ENCODE results near the gene SUSD4.

The SUSD4 gene

GRCh38 chr1:223227486-223228196, 136.3 kb downstream of the SUSD4 start:
- DNase-seq (ENCODE audit: low spot score in 2 of 2) = no peak
- no peak overlapping the region for H3K4me3 ChIP-seq
- no peaks in the 10 kb centered on the region for H3K4me1 ChIP-seq
- no peaks in the 10 kb centered on the region for H3K27me3 ChIP-seq (ENCODE audit: low read depth)
- H3K9me3 ChIP-seq = no peaks in the 10 kb centered on the region
- in situ Hi-C loops (cut with MboI; ENCODE audit: low sequenced_read_pairs) = no loop called here
- H3K36me3 ChIP-seq (replicated peaks) = no peaks in the 10 kb centered on the region

- no peak overlapping the region for H3K4me3 ChIP-seq
- in situ Hi-C loops (cut with MboI; ENCODE audit: low sequenced_read_pairs) = no loop called here
- no peaks in the 10 kb centered on the region for H3K36me3 ChIP-seq (replicated peaks)
- no peak for DNase-seq (ENCODE audit: low spot score in 2 of 2)
- no peaks in the 10 kb centered on the region for H3K27me3 ChIP-seq (ENCODE audit: low read depth)
- H3K4me1 ChIP-seq = no peaks in the 10 kb centered on the region
- H3K9me3 ChIP-seq = no peaks in the 10 kb centered on the region
Observed at GRCh38 chr1:223227031-223227430, 136.9 kb downstream of the SUSD4 start.

DNA sequence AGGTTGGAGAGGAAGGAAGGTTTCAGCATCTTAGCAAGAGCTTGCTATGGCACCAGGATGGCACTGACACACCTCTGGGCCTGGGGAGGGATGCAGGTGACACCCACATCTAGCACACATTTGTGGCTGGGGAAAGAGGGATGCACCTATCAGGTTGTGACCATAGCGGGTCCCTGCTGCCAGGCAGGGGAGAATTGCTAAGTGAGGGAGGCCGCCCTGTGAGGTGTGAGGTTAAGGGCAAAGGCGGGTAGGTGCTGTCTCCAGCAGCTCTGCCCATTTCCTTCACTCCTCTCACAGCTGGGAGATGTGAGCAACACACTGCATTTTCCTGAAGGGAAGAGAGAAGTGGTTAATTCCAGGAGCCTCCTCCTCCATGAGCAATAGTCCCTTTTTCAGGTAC, 137.7 kb downstream of the SUSD4 start:
- no peak for DNase-seq (ENCODE audit: low spot score in 2 of 2)
- H3K4me3 ChIP-seq = no peak overlapping the region
- H3K9me3 ChIP-seq = no peaks in the 10 kb centered on the region
- H3K27me3 ChIP-seq (ENCODE audit: low read depth) = no peaks in the 10 kb centered on the region
- no peaks in the 10 kb centered on the region for H3K36me3 ChIP-seq (replicated peaks)
- no peaks in the 10 kb centered on the region for H3K4me1 ChIP-seq
- in situ Hi-C loops (cut with MboI; ENCODE audit: low sequenced_read_pairs) = no loop called here

- no peak for DNase-seq (ENCODE audit: low spot score in 2 of 2)
- H3K27me3 ChIP-seq (ENCODE audit: low read depth) = no peaks in the 10 kb centered on the region
- no peak overlapping the region for H3K4me3 ChIP-seq
- in situ Hi-C loops (cut with MboI; ENCODE audit: low sequenced_read_pairs) = no loop called here
- no peaks in the 10 kb centered on the region for H3K9me3 ChIP-seq
- H3K36me3 ChIP-seq (replicated peaks) = no peaks in the 10 kb centered on the region
- no peaks in the 10 kb centered on the region for H3K4me1 ChIP-seq
Observed at GRCh38 chr1:223225481-223225880, 138.5 kb downstream of the SUSD4 start.

DNA sequence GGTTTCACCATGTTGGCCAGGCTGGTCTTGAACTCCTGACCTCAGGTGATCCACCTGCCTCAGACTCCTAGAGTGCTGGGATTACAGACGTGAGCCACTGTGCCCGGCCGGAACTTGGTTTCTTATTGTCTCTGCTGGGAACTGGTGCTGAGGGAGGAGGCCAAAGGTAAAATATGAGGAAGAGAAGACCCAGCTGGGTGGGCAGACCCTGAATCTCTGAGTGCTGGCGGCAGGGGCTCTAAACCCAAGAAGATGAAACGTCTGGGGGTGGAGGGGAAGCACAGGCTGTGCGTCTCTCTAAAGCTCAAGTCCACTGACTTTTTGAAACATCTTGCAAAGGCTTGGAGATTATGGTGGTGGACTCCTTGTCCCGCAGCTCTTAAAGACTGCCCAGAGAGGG, 138.9 kb downstream of the SUSD4 start:
- no peaks in the 10 kb centered on the region for H3K4me1 ChIP-seq
- no peaks in the 10 kb centered on the region for H3K36me3 ChIP-seq (replicated peaks)
- H3K27me3 ChIP-seq (ENCODE audit: low read depth) = no peaks in the 10 kb centered on the region
- in situ Hi-C loops (cut with MboI; ENCODE audit: low sequenced_read_pairs) = no loop called here
- no peak for DNase-seq (ENCODE audit: low spot score in 2 of 2)
- no peak overlapping the region for H3K4me3 ChIP-seq
- H3K9me3 ChIP-seq = no peaks in the 10 kb centered on the region

GRCh38 chr1:223224465-223224864, 139.5 kb downstream of the SUSD4 start:
- no peaks in the 10 kb centered on the region for H3K9me3 ChIP-seq
- no peaks in the 10 kb centered on the region for H3K4me1 ChIP-seq
- no peaks in the 10 kb centered on the region for H3K36me3 ChIP-seq (replicated peaks)
- no peak overlapping the region for H3K4me3 ChIP-seq
- in situ Hi-C loops (cut with MboI; ENCODE audit: low sequenced_read_pairs) = no loop called here
- H3K27me3 ChIP-seq (ENCODE audit: low read depth) = no peaks in the 10 kb centered on the region
- DNase-seq (ENCODE audit: low spot score in 2 of 2) = no peak

DNA sequence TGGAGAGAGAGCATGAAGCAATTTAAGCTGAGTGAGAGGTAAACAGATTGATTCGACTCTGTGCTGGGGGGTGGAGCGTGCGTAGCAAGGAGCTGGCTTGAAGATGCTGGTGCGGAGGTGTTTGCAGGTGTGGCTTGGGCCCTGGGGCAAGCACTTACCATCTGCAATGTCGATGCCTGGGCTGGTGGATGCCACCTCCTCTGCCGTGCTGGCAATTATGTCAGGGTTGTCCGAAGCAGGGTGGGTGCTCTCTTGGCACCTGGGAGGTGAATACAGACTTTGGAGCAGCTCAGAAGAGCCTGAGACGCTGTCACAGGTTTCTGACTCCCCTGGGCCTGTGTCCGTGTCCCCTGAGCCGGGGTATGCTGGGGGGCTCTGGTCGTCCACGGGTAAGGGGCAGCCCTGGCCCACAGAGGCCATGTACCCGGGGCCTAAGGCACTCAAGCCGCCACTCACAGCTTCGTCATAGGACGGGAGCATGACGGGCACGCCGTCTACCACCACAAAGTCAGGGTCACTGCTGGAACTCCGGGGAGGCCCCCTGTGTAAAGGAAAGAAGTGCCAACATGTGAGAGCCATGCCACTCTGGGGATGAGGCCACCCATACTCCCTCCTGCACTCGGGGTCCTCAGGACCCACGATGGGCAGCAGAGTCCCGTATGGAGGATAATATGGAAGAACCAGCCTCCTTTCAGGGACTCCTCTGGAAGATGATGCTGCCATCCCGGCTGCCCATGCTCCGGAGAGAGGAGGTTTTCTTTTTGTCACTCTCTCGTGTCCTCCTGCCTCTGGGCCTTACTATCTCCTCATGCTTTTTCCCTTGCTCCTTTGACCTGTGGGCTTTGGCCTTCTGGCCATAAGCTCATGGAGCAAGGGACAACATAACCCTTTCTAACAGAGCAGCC, 140.6 kb downstream of the SUSD4 start:
- H3K9me3 ChIP-seq = no peaks in the 10 kb centered on the region
- no peak overlapping the region for H3K4me3 ChIP-seq
- H3K27me3 ChIP-seq (ENCODE audit: low read depth) = no peaks in the 10 kb centered on the region
- in situ Hi-C loops (cut with MboI; ENCODE audit: low sequenced_read_pairs) = no loop called here
- no peak for DNase-seq (ENCODE audit: low spot score in 2 of 2)
- H3K36me3 ChIP-seq (replicated peaks) = no peaks in the 10 kb centered on the region
- H3K4me1 ChIP-seq = no peaks in the 10 kb centered on the region

- in situ Hi-C loops (cut with MboI; ENCODE audit: low sequenced_read_pairs) = no loop called here
Observed at GRCh38 chr1:223222377-223222776, 141.6 kb downstream of the SUSD4 start.

DNA sequence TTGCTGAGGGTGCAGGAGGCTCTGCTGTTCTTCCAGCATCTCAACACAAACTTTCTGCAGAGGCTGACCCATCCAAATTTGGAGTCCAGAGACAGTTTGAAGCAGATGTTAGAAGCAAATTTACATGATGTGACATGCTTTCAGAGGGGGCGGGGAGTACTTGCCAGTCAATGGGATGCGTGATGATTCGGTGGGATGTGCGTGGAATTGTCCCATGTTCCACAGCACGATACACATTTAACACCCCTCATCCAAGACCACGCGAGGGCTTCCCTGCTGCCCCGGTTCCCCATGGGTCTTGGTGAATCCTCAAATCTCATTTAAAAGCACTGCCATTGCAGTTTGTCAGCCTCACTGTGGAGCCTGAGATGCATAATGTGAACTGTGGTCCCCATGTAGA, 142.3 kb downstream of the SUSD4 start:
- H3K4me1 ChIP-seq = no peaks in the 10 kb centered on the region
- no peak for DNase-seq (ENCODE audit: low spot score in 2 of 2)
- no peaks in the 10 kb centered on the region for H3K27me3 ChIP-seq (ENCODE audit: low read depth)
- in situ Hi-C loops (cut with MboI; ENCODE audit: low sequenced_read_pairs) = no loop called here
- no peak overlapping the region for H3K4me3 ChIP-seq
- no peaks in the 10 kb centered on the region for H3K9me3 ChIP-seq
- no peaks in the 10 kb centered on the region for H3K36me3 ChIP-seq (replicated peaks)

More at GRCh38 chr1:223222377-223222776, 141.6 kb downstream of the SUSD4 start:
- Histone ChIP-seq H3K27me3 (ENCODE audit: low read depth) (no peaks in the 10 kb centered on the region), H3K9me3 (no peaks in the 10 kb centered on the region), H3K4me3 (no peak overlapping the region), H3K4me1 (no peaks in the 10 kb centered on the region), H3K36me3 (replicated peaks) (no peaks in the 10 kb centered on the region)
- DNase-seq (ENCODE audit: low spot score in 2 of 2) = no peak

DNA sequence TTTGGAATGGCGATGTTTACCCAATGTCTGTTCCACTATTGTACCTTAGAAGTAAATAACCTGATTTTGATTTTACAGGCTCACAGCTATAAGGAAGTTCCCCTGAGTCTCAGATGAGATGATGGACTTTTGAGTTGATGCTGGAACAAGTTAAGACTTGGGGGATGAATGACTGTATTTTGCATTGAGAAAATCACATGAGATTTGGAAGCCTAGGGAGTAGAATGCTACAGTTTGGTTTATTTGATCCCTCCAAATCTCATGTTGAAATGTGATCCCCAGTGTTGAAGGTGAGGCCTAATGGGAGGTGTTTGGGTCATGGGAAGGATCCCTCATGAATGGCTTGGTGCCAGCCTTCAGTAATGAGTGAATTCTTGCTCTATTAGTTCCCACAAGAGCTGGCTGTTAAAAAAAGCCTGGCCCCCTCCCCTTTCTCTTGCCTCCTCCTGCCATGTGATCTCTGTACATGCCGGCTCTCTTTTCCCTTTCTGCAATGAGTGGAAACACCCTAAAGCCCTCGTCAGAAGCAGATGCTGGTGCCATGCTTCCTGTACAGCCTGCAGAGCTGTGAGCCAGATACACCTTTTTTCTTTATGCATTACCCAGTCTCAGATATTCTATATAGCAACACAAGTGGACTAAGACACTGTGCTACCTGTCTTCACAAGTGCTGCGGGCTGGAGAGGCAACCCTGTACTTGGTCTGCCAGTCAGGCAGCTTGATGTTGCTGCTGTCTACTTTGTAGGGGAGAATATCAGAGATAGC, 143.9 kb downstream of the SUSD4 start:
- Histone ChIP-seq H3K36me3 (replicated peaks) (no peaks in the 10 kb centered on the region), H3K4me3 (no peak overlapping the region), H3K27me3 (ENCODE audit: low read depth) (no peaks in the 10 kb centered on the region), H3K4me1 (no peaks in the 10 kb centered on the region), H3K9me3 (no peaks in the 10 kb centered on the region)
- no peak for DNase-seq (ENCODE audit: low spot score in 2 of 2)
- in situ Hi-C loops (cut with MboI; ENCODE audit: low sequenced_read_pairs) = no loop called here

GRCh38 chr1:223219318-223219635, 144.7 kb downstream of the SUSD4 start:
- Histone ChIP-seq H3K27me3 (ENCODE audit: low read depth) (no peaks in the 10 kb centered on the region), H3K4me3 (no peak overlapping the region), H3K9me3 (no peaks in the 10 kb centered on the region), H3K36me3 (replicated peaks) (no peaks in the 10 kb centered on the region), H3K4me1 (no peaks in the 10 kb centered on the region)
- no peak for DNase-seq (ENCODE audit: low spot score in 2 of 2)
- in situ Hi-C loops (cut with MboI; ENCODE audit: low sequenced_read_pairs) = no loop called here

- Histone ChIP-seq H3K36me3 (replicated peaks) (no peaks in the 10 kb centered on the region), H3K27me3 (ENCODE audit: low read depth) (no peaks in the 10 kb centered on the region), H3K4me3 (no peak overlapping the region), H3K4me1 (no peaks in the 10 kb centered on the region), H3K9me3 (no peaks in the 10 kb centered on the region)
- DNase-seq (ENCODE audit: low spot score in 2 of 2) = no peak
- in situ Hi-C loops (cut with MboI; ENCODE audit: low sequenced_read_pairs) = no loop called here
Observed at GRCh38 chr1:223217781-223218180, 146.2 kb downstream of the SUSD4 start.

GRCh38 chr1:223216531-223217205, 147.3 kb downstream of the SUSD4 start:
- H3K4me1 ChIP-seq = no peaks in the 10 kb centered on the region
- in situ Hi-C loops (cut with MboI; ENCODE audit: low sequenced_read_pairs) = no loop called here
- H3K27me3 ChIP-seq (ENCODE audit: low read depth) = 0 out of 2 replicates have a peak, but pooled peaks cover 2% of the 10 kb centered on the region
- H3K9me3 ChIP-seq = no peaks in the 10 kb centered on the region
- no peaks in the 10 kb centered on the region for H3K36me3 ChIP-seq (replicated peaks)
- H3K4me3 ChIP-seq = no peak overlapping the region
- DNase-seq (ENCODE audit: low spot score in 2 of 2) = no peak

Data from HAP-1 (cell line).